Measurements from ENCODE around the gene GRID2. TPM values are rescaled to one million over a fixed set of nuclear protein-coding genes. Genes with fewer than 3 reads are reported as not detected.

The GRID2 gene
- total RNA-seq, 1 donor from 2014 or later, result 11.6 TPM

- Mint-ChIP-seq H3K27ac (ENCODE audit: unreplicated experiment) (no peak overlapping the region), H3K4me1 (ENCODE audit: unreplicated experiment) (no peaks in the 10 kb centered on the region), H3K4me3 (ENCODE audit: unreplicated experiment) (no peak overlapping the region), H3K36me3 (ENCODE audit: low read depth, unreplicated experiment) (no peaks in the 10 kb centered on the region), H3K9me3 (ENCODE audit: unreplicated experiment) (no peaks in the 10 kb centered on the region), H3K27me3 (ENCODE audit: unreplicated experiment) (no peaks in the 10 kb centered on the region)
- DNase-seq (ENCODE audit: low spot score), result no peak
- TF ChIP-seq CTCF (IDR thresholded peaks at IDR 0.05; ENCODE audit: unreplicated experiment), result no peak
Measured at GRCh38 chr4:93066749-93067148, 763.0 kb downstream of the GRID2 start.

GRCh38 chr4:93072292-93072691, 768.5 kb downstream of the GRID2 start:
- TF ChIP-seq CTCF (IDR thresholded peaks at IDR 0.05; ENCODE audit: unreplicated experiment), result no peak

GRCh38 chr4:93080316-93080715, 776.5 kb downstream of the GRID2 start:
- no peak overlapping the region for H3K27ac Mint-ChIP-seq (ENCODE audit: unreplicated experiment)
- no peak for DNase-seq (ENCODE audit: low spot score)
- no peaks in the 10 kb centered on the region for H3K36me3 Mint-ChIP-seq (ENCODE audit: low read depth, unreplicated experiment)
- H3K4me3 Mint-ChIP-seq (ENCODE audit: unreplicated experiment), result no peak overlapping the region
- H3K4me1 Mint-ChIP-seq (ENCODE audit: unreplicated experiment), result no peaks in the 10 kb centered on the region
- H3K27me3 Mint-ChIP-seq (ENCODE audit: unreplicated experiment), result no peaks in the 10 kb centered on the region
- TF ChIP-seq CTCF (IDR thresholded peaks at IDR 0.05; ENCODE audit: unreplicated experiment), result no peak
- no peaks in the 10 kb centered on the region for H3K9me3 Mint-ChIP-seq (ENCODE audit: unreplicated experiment)

More at GRCh38 chr4:93072292-93072691, 768.5 kb downstream of the GRID2 start:
- peaks cover 4% of the 10 kb centered on the region for H3K4me1 Mint-ChIP-seq (ENCODE audit: unreplicated experiment)
- no peak overlapping the region for H3K4me3 Mint-ChIP-seq (ENCODE audit: unreplicated experiment)
- no peaks in the 10 kb centered on the region for H3K27me3 Mint-ChIP-seq (ENCODE audit: unreplicated experiment)
- no peaks in the 10 kb centered on the region for H3K36me3 Mint-ChIP-seq (ENCODE audit: low read depth, unreplicated experiment)
- no peak for DNase-seq (ENCODE audit: low spot score)
- no peaks in the 10 kb centered on the region for H3K9me3 Mint-ChIP-seq (ENCODE audit: unreplicated experiment)
- H3K27ac Mint-ChIP-seq (ENCODE audit: unreplicated experiment), result no peak overlapping the region

- Mint-ChIP-seq H3K36me3 (ENCODE audit: low read depth, unreplicated experiment) (no peaks in the 10 kb centered on the region), H3K27me3 (ENCODE audit: unreplicated experiment) (no peaks in the 10 kb centered on the region), H3K4me3 (ENCODE audit: unreplicated experiment) (no peak overlapping the region), H3K9me3 (ENCODE audit: unreplicated experiment) (no peaks in the 10 kb centered on the region), H3K27ac (ENCODE audit: unreplicated experiment) (no peak overlapping the region), H3K4me1 (ENCODE audit: unreplicated experiment) (peaks cover 2% of the 10 kb centered on the region)
- TF ChIP-seq CTCF (IDR thresholded peaks at IDR 0.05; ENCODE audit: unreplicated experiment), result no peak
- DNase-seq (ENCODE audit: low spot score), result no peak
Measured at GRCh38 chr4:93084599-93085305, 781.0 kb downstream of the GRID2 start.

- no peak for DNase-seq (ENCODE audit: low spot score)
- Mint-ChIP-seq H3K9me3 (ENCODE audit: unreplicated experiment) (no peaks in the 10 kb centered on the region), H3K27ac (ENCODE audit: unreplicated experiment) (no peak overlapping the region), H3K4me1 (ENCODE audit: unreplicated experiment) (peaks cover 2% of the 10 kb centered on the region), H3K27me3 (ENCODE audit: unreplicated experiment) (no peaks in the 10 kb centered on the region), H3K4me3 (ENCODE audit: unreplicated experiment) (no peak overlapping the region), H3K36me3 (ENCODE audit: low read depth, unreplicated experiment) (no peaks in the 10 kb centered on the region)
- no peak for TF ChIP-seq CTCF (IDR thresholded peaks at IDR 0.05; ENCODE audit: unreplicated experiment)
Measured at GRCh38 chr4:93086356-93086755, 782.6 kb downstream of the GRID2 start.
